ENCODE results near the gene DMD.

DMD gene

DNA sequence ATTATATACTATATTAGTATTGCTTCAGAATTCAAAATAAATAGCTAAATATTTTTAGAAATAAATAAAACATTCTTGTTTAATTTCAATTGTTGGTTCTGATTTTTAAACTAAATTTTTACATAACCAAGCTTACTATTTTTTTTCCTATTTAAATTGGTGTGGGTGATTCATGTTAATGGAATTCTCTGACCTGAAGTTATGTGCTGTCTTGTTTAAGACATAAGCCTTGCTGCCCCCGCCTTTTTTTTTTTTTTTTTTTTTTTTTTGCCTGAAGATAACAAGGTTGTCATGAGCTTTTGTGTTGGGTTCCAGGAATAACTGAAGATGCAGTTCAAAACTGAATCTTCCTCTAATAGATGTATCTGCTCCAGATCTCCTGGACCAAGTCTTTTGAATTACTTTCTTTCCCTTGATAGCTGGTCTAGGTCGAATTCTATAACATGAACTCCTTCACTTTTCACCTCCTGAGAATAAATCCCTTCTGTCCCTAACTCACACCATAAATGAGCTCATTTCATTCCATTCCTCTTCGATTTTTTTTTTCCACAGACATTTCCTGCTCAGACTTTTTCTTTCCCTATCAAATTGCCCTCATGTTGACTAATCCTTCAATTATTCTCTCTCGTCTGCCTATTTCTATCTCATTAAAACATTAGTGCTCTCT lies 1878.1 kb downstream of the DMD start:
- H3K4me3 ChIP-seq (ENCODE audit: low read depth, low read length), result no peak overlapping the region
- in situ Hi-C loops (cut with HindIII; ENCODE audit: low sequenced_read_pairs), result no loop called here
- peak; percentile 78 for DNase-seq (ENCODE audit: low read depth, low spot score)
- no peak for TF ChIP-seq CTCF (IDR thresholded peaks at IDR 0.05; ENCODE audit: low read depth, low read length)

- H3K4me3 ChIP-seq (ENCODE audit: low read depth, low read length), result no peak overlapping the region
- in situ Hi-C loops (cut with HindIII; ENCODE audit: low sequenced_read_pairs), result no loop called here
- TF ChIP-seq CTCF (IDR thresholded peaks at IDR 0.05; ENCODE audit: low read depth, low read length), result no peak
- no peak for DNase-seq (ENCODE audit: low read depth, low spot score)
These were observed 1879.4 kb downstream of the DMD start for GRCh38 chrX:31331928-31332327.

DNA sequence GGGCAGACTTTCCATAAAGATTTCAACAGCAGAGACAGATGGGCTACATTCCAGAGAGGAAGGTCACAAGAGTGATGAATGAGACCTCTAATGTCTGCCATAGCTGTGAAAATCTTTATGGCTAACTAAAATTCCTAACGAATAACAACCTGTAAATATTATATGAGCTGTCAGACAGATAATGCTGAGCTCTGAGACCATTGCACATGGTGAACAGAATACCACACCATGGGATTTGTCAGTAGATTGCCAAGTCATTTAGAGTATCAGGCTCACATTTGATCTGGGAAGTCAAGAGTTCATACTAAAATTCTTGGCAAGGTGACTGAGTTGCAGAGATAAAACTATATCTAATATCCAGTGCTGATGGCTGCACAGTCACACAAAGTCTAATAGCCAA lies 1880.3 kb downstream of the DMD start:
- no peak overlapping the region for H3K4me3 ChIP-seq (ENCODE audit: low read depth, low read length)
- DNase-seq (ENCODE audit: low read depth, low spot score), result no peak
- no peak for TF ChIP-seq CTCF (IDR thresholded peaks at IDR 0.05; ENCODE audit: low read depth, low read length)
- in situ Hi-C loops (cut with HindIII; ENCODE audit: low sequenced_read_pairs), result no loop called here

DNA sequence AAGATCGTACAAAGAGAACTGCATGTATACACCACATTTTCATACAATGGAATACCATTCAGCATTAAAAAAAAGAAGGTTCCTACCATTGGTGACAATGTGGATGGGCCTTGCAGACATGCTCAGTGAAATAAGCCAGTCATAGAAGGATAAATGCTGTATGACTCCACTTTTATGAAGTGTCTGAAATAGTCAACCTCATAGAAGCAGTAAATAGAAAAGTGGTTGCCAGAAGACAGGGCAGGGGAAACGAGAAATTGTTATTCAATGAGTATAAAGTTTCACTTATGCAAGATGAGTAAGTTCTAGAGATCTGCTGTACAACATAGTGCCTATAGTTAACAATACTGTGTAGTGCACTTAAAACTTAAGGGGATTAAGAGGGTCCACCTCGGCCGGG lies 1882.1 kb downstream of the DMD start:
- in situ Hi-C loops (cut with HindIII; ENCODE audit: low sequenced_read_pairs), result no loop called here
- no peak for TF ChIP-seq CTCF (IDR thresholded peaks at IDR 0.05; ENCODE audit: low read depth, low read length)
- DNase-seq (ENCODE audit: low read depth, low spot score), result no peak
- H3K4me3 ChIP-seq (ENCODE audit: low read depth, low read length), result no peak overlapping the region

DNA sequence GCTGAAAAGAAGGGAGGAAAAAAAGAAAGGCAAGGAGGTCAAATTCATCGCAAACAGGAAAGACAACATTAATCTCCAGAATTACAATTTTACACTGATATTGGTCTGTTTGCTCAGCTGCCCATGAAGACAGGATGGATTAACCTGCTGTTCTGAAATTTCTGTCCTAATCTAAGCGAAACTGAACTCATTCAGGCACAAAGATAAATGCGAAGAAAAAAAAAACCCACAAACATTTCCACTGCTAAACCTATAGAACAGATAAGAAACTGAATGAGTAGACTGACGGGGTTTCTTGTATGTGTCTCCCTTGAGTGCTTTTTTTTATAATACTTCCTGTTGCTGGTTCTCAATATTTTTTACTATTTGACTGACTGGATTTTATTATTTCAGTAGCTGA lies 1887.7 kb downstream of the DMD start:
- in situ Hi-C loops (cut with HindIII; ENCODE audit: low sequenced_read_pairs), result no loop called here
- no peak for DNase-seq (ENCODE audit: low read depth, low spot score)

DNA sequence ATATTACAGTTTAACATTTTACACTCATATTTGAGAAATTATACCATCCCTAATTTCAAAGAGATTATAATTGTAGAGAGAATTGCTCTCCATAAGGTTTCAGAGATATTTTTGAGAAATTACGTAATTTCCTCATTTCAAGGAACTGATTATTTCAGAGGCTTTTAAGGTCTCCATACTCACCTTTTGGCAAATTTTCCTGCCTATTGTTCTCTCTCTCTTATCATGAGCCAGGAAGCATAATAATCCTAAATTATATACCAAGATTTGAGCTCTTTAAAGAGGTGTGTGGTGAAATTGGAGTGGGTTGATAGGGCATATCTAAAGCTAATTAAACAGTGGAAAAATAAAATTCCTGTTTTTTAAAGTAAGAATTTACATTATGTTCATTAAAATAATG lies 1890.6 kb downstream of the DMD start:
- no peak for TF ChIP-seq CTCF (IDR thresholded peaks at IDR 0.05; ENCODE audit: low read depth, low read length)
- no peak for DNase-seq (ENCODE audit: low read depth, low spot score)
- H3K4me3 ChIP-seq (ENCODE audit: low read depth, low read length), result no peak overlapping the region
- in situ Hi-C loops (cut with HindIII; ENCODE audit: low sequenced_read_pairs), result no loop called here

More for the DNA sequence above, 1887.7 kb downstream of the DMD start:
- H3K4me3 ChIP-seq (ENCODE audit: low read depth, low read length), result no peak overlapping the region
- TF ChIP-seq CTCF (IDR thresholded peaks at IDR 0.05; ENCODE audit: low read depth, low read length), result no peak

Measured in astrocyte of the spinal cord (primary cell).